ENCODE data around the gene ANO6.

ANO6 gene

GRCh38 chr12:45426294-45426693 is 210.4 kb downstream of the ANO6 start:
- TF ChIP-seq CTCF (IDR thresholded peaks at IDR 0.05; ENCODE audit: borderline replicate concordance, insufficient read depth, low read depth, low read length) = no peak
- H3K4me3 ChIP-seq (ENCODE audit: low read depth, low read length) = no peak overlapping the region

- no peak for TF ChIP-seq CTCF (IDR thresholded peaks at IDR 0.05; ENCODE audit: borderline replicate concordance, insufficient read depth, low read depth, low read length)
- no peak overlapping the region for H3K4me3 ChIP-seq (ENCODE audit: low read depth, low read length)
Observed at GRCh38 chr12:45427042-45427441, 211.1 kb downstream of the ANO6 start.

- no peak overlapping the region for H3K4me3 ChIP-seq (ENCODE audit: low read depth, low read length)
- no peak for TF ChIP-seq CTCF (IDR thresholded peaks at IDR 0.05; ENCODE audit: borderline replicate concordance, insufficient read depth, low read depth, low read length)
Observed at GRCh38 chr12:45429831-45430230, 213.9 kb downstream of the ANO6 start.

- no peak for TF ChIP-seq CTCF (IDR thresholded peaks at IDR 0.05; ENCODE audit: borderline replicate concordance, insufficient read depth, low read depth, low read length)
- no peak overlapping the region for H3K4me3 ChIP-seq (ENCODE audit: low read depth, low read length)
Observed at GRCh38 chr12:45431126-45431525, 215.2 kb downstream of the ANO6 start.

GRCh38 chr12:45432710-45433109 is 216.8 kb downstream of the ANO6 start:
- TF ChIP-seq CTCF (IDR thresholded peaks at IDR 0.05; ENCODE audit: borderline replicate concordance, insufficient read depth, low read depth, low read length) = no peak

GRCh38 chr12:45433441-45433868 is 217.6 kb downstream of the ANO6 start:
- no peak for TF ChIP-seq CTCF (IDR thresholded peaks at IDR 0.05; ENCODE audit: borderline replicate concordance, insufficient read depth, low read depth, low read length)
- H3K4me3 ChIP-seq (ENCODE audit: low read depth, low read length) = no peak overlapping the region

More at GRCh38 chr12:45432710-45433109, 216.8 kb downstream of the ANO6 start:
- no peak overlapping the region for H3K4me3 ChIP-seq (ENCODE audit: low read depth, low read length)

GRCh38 chr12:45434094-45434493 is 218.2 kb downstream of the ANO6 start:
- TF ChIP-seq CTCF (IDR thresholded peaks at IDR 0.05; ENCODE audit: borderline replicate concordance, insufficient read depth, low read depth, low read length) = no peak
- H3K4me3 ChIP-seq (ENCODE audit: low read depth, low read length) = no peak overlapping the region

Measured in GM12875 (cell line).